ENCODE measurements around the gene MCF2L. TPM values are rescaled to one million over a fixed set of nuclear protein-coding genes. Genes with fewer than 3 reads are reported as not detected.

MCF2L gene
- total and polyA plus RNA-seq, 10 of the 15 experiments (the other 5 are each of a cell fraction or from before 2014, with no cell fraction given), result 0.06 to 1.1 (median 0.21) TPM; not detected in 2

- H2AFZ ChIP-seq (ENCODE audit: control insufficient read depth, low read depth, low read length), result no peak overlapping the region
- H3K36me3 ChIP-seq (ENCODE audit: control insufficient read depth in 2 of 2, insufficient read depth in 2 of 2, low read length in 1 of 2), result no peaks in the 10 kb centered on the region
- no peak for ATAC-seq
- no peak overlapping the region for H3K27ac ChIP-seq (ENCODE audit: control insufficient read depth, insufficient read depth)
- SMC1A ChIA-PET (ENCODE audit: uncharacterized antibody, unreplicated experiment), result no interaction called here
- no peak for FAIRE-seq
- H3K27me3 ChIP-seq (replicated peaks in 1 of 2; ENCODE audit: control insufficient read depth in 2 of 2, insufficient read depth in 2 of 2, low read length in 1 of 2), result peaks cover 0 to 2% of the 10 kb centered on the region in 2 experiments; a peak in 2 of 4 replicates
- H3K9ac ChIP-seq (ENCODE audit: control insufficient read depth, insufficient read depth, low read length), result no peak overlapping the region
- RAD21 ChIA-PET (ENCODE audit: unreplicated experiment), result no interaction called here
- intact Hi-C loops (cut with micrococcal nuclease; ENCODE audit: unreplicated experiment) (no loop called here), in situ Hi-C loops (cut with MboI) (no loop called here)
- H4K20me1 ChIP-seq (ENCODE audit: control insufficient read depth, insufficient read depth), result no peaks in the 10 kb centered on the region
- H3K4me1 ChIP-seq (ENCODE audit: control insufficient read depth, insufficient read depth, low read length), result no peaks in the 10 kb centered on the region
- POLR2A ChIA-PET, result no interaction called here
- no peak overlapping the region for H3K4me2 ChIP-seq (ENCODE audit: control insufficient read depth, insufficient read depth)
- TF ChIP-seq ATF2 (IDR thresholded peaks at IDR 0.05; ENCODE audit: low read length) (no peak), YY1 (IDR thresholded peaks at IDR 0.05; ENCODE audit: low read depth, low read length) (no peak), JUND (IDR thresholded peaks at IDR 0.05; ENCODE audit: low read depth, low read length) (no peak), KAT2A (conservative IDR thresholded peaks at IDR 0.05; ENCODE audit: control insufficient read depth, low read depth, low read length) (no peak), ZBTB4 (CRISPR knock-in tag; IDR thresholded peaks at IDR 0.05) (no peak), POLR2AphosphoS5 (IDR thresholded peaks at IDR 0.05; ENCODE audit: low read length) (no peak), RB1 (IDR thresholded peaks at IDR 0.05; ENCODE audit: borderline replicate concordance) (no peak), E2F4 (IDR thresholded peaks at IDR 0.05; ENCODE audit: low read depth, low read length) (no peak), NFXL1 (IDR thresholded peaks at IDR 0.05; ENCODE audit: borderline replicate concordance) (no peak), PKNOX1 (IDR thresholded peaks at IDR 0.05) (no peak), CHD1 (IDR thresholded peaks at IDR 0.05; ENCODE audit: low read depth, low read length) (no peak)
- 47% methylated on average over 6 of the region's 6 CpGs for WGBS (ENCODE audit: insufficient coverage, insufficient replicate concordance, low lambda C conversion rate, missing lambda C conversion rate)
- DNase-seq (ENCODE audit: low read depth, low spot score), result no peak
- no peak overlapping the region for H3K4me3 ChIP-seq
- CTCF ChIA-PET, result no interaction called here
- H3K79me2 ChIP-seq (ENCODE audit: control insufficient read depth, insufficient read depth, low read length), result no peaks in the 10 kb centered on the region
- BruUV-seq (replicated peaks), result no TSS peak
- H3K9me3 ChIP-seq (replicated peaks; ENCODE audit: control insufficient read depth, insufficient read depth, low read length), result no peaks in the 10 kb centered on the region
Observed at GRCh38 chr13:112971288-112971643, 2.3 kb downstream of the MCF2L start.
